B cell (primary cell): ENCODE results near the gene POLG2.

ENCODE experiments used
- CTCF ChIP-seq: fragments of 200-600 bp; IDR thresholded peaks from one replicate; pipeline ENCODE4 v1.8.0; 2022; ENCODE audit warnings: antibody characterized with exemption, mild to moderate bottlenecking
- EZH2 ChIP-seq: IDR thresholded peaks from 2 replicates; pipeline ENCODE4 v1.6.1; 2012; ENCODE audit warnings: borderline replicate concordance, low read depth, mild to moderate bottlenecking, moderate library complexity, low read length; ENCODE audit not compliant: insufficient read depth, poor library complexity, severe bottlenecking

DNA sequence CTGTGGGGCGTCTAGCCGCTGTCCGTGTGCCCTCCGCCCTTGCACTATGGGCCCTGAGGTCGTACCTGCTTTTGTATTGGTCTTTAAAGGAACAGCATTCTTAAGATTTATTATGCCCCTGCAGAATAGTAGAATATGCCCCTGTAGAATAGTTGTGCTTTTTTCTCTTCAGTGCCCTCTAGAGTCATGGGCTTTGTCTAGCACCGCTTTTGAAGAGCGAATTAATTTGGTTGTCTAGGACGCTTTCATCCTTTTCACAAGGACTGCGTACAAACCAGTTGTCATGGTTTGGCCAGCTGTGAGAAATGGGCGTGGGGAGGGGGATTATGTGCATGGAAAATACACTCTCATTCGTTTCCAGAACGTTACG, 10.5 kb upstream of the POLG2 start:
- TF ChIP-seq CTCF (peak; percentile 72), EZH2 (no peak)
